Epidermal melanocyte (primary cell): ENCODE measurements around the gene CTXND1.
A peak's percentile ranks its signal among the peaks of the same experiment; 100 is the strongest.

Experiments used
- DNase-seq: peaks from one replicate; pipeline ENCODE4 v3.0.0; 2011; ENCODE audit warnings: low spot score; ENCODE audit not compliant: insufficient read length

Gene CTXND1

DNA sequence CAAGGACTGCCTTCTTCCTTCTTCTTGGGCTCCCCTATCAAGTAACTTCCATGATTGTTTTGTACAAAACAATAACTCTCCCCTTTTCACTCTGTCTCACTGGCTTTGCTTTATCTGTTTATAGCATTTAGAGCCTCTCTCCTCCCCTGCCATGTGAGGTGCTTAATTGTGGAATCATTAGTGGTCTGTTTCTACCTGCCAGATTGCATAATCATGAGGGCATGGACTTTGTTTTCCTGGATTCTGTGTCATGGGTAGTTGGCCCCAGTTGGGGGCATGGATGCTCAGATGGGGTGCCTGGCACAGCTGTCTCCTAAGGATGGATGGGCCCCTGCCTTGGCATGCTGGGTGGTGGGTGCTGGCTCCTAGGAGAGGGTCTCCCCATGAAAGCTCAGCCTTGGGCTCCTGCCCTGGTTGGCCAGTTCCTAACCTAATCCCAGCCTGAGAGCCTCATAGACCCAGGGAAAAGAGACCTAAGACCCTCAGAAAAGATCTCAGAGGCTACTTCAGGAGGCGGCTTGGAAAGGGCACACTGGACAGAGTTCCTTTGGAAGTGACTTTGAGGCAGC is 8.0 kb upstream of the CTXND1 start:
- no peak for DNase-seq

- no peak for DNase-seq
Measured at GRCh38 chr15:80251428-80252120, 439 bp downstream of the CTXND1 start.

GRCh38 chr15:80250614-80251427 is 1.2 kb downstream of the CTXND1 start:
- no peak for DNase-seq

- DNase-seq = no peak
Measured at GRCh38 chr15:80249973-80250372, 2.0 kb downstream of the CTXND1 start.

DNA sequence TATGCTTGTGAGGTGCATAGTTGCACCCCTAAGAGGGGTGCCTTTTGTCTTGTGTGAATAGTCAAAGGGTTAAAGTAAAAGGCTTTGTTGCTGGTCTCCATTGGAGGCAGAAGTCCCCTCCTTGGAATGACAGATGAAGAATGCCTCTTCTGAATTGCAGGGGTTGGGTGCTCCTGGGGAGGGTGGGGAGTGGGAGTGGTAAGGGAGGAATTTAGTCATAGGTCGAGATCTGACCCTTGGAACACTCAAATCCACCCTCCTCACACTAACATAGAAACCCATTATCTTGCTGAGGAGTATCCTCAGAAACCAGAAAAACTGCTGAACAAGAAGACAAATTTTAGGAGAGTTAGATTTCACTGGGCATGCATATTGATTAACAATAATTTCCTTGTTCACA is 4.7 kb downstream of the CTXND1 start:
- DNase-seq = no peak

- peak; percentile 76 for DNase-seq
Measured at GRCh38 chr15:80246425-80246894, 5.6 kb downstream of the CTXND1 start.

GRCh38 chr15:80242802-80243201 is 9.2 kb downstream of the CTXND1 start:
- DNase-seq = no peak

- DNase-seq = no peak
Measured at GRCh38 chr15:80242132-80242769, 9.8 kb downstream of the CTXND1 start.

DNA sequence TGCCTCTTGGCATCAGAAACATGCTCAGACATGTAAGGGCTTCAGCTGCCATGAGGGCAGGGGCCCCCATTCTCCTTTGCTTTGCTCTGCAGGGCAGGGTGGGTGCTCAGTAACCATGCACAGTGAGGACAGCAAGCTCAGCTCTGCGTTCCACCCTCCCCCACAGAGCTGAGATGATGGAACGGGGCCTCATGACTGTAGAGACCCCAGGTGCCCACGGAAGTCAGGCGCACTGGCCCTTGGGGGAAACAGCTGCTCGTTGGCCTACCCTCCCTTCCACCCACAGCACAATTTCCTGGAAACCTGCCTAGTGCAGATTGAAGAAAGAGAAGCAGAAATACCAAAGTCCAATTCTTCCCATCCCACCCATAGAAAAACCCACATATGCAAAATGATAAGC is 10.5 kb downstream of the CTXND1 start:
- DNase-seq = no peak

- no peak for DNase-seq
Measured at GRCh38 chr15:80240276-80240675, 11.7 kb downstream of the CTXND1 start.

DNA sequence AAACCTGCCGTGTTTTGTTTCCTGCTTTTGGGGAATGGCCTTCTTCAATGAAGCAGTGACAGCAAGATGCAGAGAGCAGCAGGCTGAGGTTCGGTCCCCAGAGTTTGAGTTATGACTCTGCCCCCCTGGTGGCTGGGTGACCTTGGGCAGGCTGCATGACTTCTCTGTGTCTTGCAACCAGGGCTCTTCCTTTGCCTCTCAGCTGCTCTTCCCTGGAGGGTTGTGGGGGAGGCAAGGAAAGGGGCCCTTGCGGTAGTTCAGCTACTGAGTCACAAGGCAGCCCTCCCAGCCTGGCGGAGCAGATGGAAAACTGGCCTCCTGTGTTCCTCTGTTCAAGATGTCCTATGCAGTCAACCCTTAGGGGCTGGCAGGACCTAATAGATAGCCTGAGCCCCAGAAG is 17.1 kb downstream of the CTXND1 start:
- DNase-seq = no peak

DNA sequence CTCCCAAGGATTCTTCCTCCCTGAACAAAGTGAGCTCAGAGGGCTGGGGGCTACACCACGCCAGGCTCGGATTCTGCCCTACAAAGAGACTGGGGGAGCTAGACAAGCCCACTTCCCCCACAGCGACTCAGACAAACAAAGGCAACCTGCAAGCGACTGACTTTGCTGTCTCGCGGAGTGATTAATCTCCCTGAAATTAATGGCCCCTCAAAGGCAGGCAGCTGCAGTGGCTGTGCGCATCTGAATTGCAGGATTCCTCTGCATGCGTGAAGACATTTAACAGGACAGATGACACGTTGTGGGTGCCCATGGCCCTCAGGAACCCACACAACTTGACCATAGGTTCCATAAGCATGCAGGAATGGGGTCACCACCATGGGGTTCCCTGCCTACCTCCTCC is 18.4 kb downstream of the CTXND1 start:
- no peak for DNase-seq

DNA sequence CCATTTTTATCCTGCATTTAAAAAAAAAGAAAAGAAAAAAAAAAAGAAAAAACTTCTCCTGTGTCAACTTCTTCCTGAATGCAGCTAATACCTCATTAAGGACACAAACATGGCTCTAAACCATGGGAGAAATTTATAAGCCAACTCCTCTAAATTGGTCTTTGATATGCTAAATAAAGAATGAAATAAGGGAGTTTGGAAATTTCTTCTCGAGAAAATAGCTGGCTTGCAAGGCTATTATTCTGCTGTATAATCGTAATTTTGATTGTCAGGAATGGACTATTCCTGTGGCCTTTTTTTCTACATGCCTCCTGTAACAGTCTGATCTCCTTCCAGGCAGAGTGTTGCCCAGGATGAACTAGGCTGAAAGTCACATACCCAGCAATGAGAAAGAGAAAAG is 20.6 kb downstream of the CTXND1 start:
- no peak for DNase-seq

- DNase-seq = no peak
Measured at GRCh38 chr15:80228959-80229610, 22.9 kb downstream of the CTXND1 start.

GRCh38 chr15:80219955-80220354 is 32.1 kb downstream of the CTXND1 start:
- no peak for DNase-seq

GRCh38 chr15:80217327-80217900 is 34.6 kb downstream of the CTXND1 start:
- DNase-seq = no peak

GRCh38 chr15:80216911-80217310 is 35.1 kb downstream of the CTXND1 start:
- no peak for DNase-seq

GRCh38 chr15:80216141-80216540 is 35.9 kb downstream of the CTXND1 start:
- no peak for DNase-seq

- no peak for DNase-seq
Measured at GRCh38 chr15:80214910-80215309, 37.1 kb downstream of the CTXND1 start.

- no peak for DNase-seq
Measured at GRCh38 chr15:80211976-80212375, 40.0 kb downstream of the CTXND1 start.
